ENCODE measurements around the gene MCOLN1.

DNA sequence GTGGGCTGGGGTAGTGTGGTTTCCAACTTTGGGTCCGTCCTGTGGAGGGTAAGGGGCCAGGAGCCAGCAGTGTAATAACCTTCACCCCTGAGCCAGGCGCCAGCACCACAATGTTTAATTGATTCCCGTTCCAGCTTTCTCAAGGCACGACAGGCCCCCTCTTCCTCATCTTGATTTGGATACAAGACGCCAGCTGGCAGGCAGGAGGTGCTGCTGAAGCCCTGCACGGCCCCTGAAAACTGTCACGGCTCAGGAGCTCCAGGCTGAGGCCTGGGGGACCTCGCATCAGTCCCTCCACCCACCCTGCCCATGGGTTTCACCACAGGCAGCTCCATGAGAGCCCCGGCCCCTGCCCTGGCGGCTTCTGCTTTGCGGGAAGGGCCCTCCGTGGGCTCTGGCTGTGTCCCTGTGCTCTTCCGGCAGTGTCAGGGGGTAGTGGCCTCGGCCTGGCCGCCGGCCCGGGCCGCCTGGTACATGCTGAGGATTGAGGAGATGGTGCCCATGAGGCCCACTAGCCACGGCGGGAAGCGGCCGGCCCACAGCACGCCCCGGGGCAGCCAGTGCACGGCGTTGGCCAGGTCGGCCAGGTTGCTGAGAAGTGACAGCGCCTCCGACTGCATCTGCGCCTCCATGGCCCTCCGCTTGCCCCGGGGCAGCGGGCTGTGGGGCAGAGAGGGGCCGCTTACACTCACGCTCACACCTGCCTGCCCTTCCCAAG is 45.5 kb upstream of the MCOLN1 start:
- TF ChIP-seq ISL1 (CRISPR knock-in tag; IDR thresholded peaks at IDR 0.05) (no peak), SNAI2 (CRISPR knock-in tag; IDR thresholded peaks at IDR 0.05) (no peak), ZNF565 (CRISPR knock-in tag; conservative IDR thresholded peaks at IDR 0.05; ENCODE audit: low read depth) (no peak), GLIS3 (CRISPR knock-in tag; IDR thresholded peaks at IDR 0.05) (no peak), ZFP3 (CRISPR knock-in tag; IDR thresholded peaks at IDR 0.05) (no peak), ZFP30 (CRISPR knock-in tag; IDR thresholded peaks at IDR 0.05) (no peak), ZNF8 (CRISPR knock-in tag; IDR thresholded peaks at IDR 0.05) (no peak), ZNF70 (CRISPR knock-in tag; IDR thresholded peaks at IDR 0.05) (no peak), PPARA (CRISPR knock-in tag; IDR thresholded peaks at IDR 0.05; ENCODE audit: borderline replicate concordance) (no peak)
- TF ChIP-seq, protein P1, sequence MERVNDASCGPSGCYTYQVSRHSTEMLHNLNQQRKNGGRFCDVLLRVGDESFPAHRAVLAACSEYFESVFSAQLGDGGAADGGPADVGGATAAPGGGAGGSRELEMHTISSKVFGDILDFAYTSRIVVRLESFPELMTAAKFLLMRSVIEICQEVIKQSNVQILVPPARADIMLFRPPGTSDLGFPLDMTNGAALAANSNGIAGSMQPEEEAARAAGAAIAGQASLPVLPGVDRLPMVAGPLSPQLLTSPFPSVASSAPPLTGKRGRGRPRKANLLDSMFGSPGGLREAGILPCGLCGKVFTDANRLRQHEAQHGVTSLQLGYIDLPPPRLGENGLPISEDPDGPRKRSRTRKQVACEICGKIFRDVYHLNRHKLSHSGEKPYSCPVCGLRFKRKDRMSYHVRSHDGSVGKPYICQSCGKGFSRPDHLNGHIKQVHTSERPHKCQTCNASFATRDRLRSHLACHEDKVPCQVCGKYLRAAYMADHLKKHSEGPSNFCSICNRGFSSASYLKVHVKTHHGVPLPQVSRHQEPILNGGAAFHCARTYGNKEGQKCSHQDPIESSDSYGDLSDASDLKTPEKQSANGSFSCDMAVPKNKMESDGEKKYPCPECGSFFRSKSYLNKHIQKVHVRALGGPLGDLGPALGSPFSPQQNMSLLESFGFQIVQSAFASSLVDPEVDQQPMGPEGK (CRISPR knock-in tag; IDR thresholded peaks at IDR 0.05; ENCODE audit: borderline replicate concordance), result no peak
- TF ChIP-seq, protein P2, sequence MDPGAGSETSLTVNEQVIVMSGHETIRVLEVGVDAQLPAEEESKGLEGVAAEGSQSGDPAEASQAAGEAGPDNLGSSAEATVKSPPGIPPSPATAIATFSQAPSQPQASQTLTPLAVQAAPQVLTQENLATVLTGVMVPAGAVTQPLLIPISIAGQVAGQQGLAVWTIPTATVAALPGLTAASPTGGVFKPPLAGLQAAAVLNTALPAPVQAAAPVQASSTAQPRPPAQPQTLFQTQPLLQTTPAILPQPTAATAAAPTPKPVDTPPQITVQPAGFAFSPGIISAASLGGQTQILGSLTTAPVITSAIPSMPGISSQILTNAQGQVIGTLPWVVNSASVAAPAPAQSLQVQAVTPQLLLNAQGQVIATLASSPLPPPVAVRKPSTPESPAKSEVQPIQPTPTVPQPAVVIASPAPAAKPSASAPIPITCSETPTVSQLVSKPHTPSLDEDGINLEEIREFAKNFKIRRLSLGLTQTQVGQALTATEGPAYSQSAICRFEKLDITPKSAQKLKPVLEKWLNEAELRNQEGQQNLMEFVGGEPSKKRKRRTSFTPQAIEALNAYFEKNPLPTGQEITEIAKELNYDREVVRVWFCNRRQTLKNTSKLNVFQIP (CRISPR knock-in tag; IDR thresholded peaks at IDR 0.05; ENCODE audit: borderline replicate concordance, low read depth), result no peak
- TF ChIP-seq, protein P3, sequence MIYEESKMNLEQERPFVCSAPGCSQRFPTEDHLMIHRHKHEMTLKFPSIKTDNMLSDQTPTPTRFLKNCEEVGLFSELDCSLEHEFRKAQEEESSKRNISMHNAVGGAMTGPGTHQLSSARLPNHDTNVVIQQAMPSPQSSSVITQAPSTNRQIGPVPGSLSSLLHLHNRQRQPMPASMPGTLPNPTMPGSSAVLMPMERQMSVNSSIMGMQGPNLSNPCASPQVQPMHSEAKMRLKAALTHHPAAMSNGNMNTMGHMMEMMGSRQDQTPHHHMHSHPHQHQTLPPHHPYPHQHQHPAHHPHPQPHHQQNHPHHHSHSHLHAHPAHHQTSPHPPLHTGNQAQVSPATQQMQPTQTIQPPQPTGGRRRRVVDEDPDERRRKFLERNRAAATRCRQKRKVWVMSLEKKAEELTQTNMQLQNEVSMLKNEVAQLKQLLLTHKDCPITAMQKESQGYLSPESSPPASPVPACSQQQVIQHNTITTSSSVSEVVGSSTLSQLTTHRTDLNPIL (CRISPR knock-in tag; IDR thresholded peaks at IDR 0.05; ENCODE audit: low read depth), result no peak
- TF ChIP-seq, protein P4, sequence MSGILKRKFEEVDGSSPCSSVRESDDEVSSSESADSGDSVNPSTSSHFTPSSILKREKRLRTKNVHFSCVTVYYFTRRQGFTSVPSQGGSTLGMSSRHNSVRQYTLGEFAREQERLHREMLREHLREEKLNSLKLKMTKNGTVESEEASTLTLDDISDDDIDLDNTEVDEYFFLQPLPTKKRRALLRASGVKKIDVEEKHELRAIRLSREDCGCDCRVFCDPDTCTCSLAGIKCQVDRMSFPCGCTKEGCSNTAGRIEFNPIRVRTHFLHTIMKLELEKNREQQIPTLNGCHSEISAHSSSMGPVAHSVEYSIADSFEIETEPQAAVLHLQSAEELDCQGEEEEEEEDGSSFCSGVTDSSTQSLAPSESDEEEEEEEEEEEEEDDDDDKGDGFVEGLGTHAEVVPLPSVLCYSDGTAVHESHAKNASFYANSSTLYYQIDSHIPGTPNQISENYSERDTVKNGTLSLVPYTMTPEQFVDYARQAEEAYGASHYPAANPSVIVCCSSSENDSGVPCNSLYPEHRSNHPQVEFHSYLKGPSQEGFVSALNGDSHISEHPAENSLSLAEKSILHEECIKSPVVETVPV (CRISPR knock-in tag; IDR thresholded peaks at IDR 0.05), result no peak
